ENCODE measurements around the gene SMARCAD1. TPM values are rescaled to one million over a fixed set of nuclear protein-coding genes. Genes with fewer than 3 reads are reported as not detected.

Gene SMARCAD1
- total and polyA plus RNA-seq, 4 donors: 3.6 to 18.8 (median 8.7) TPM

- DNase-seq (ENCODE audit: low spot score): no peak
- Histone ChIP-seq H3K9me3 (ENCODE audit: control insufficient read depth in 4 of 4, low read length in 3 of 4) (no peaks in the 10 kb centered on the region), H3K27ac (ENCODE audit: low read depth in 1 of 2, low read length in 2 of 2) (no peak overlapping the region), H3K9ac (ENCODE audit: low read depth in 1 of 2, low read length in 2 of 2) (no peak overlapping the region), H3K4me3 (ENCODE audit: low read depth in 1 of 3, low read length in 3 of 3) (no peak overlapping the region), H3K4me1 (ENCODE audit: control insufficient read depth in 4 of 4, insufficient read depth in 4 of 4, low read length in 3 of 4) (no peaks in the 10 kb centered on the region), H3K27me3 (ENCODE audit: control insufficient read depth in 4 of 4, insufficient read depth in 4 of 4, low read length in 3 of 4) (no peaks in the 10 kb centered on the region), H3K36me3 (ENCODE audit: control insufficient read depth in 4 of 4, insufficient read depth in 3 of 4, low read depth in 1 of 4, low read length in 3 of 4) (peaks cover 0 to 2% (median 2%) of the 10 kb centered on the region in 4 donors)
- no peak for TF ChIP-seq ATF3 (IDR thresholded peaks at IDR 0.05)
- no peak for TF ChIP-seq HNF4A (conservative IDR thresholded peaks at IDR 0.05)
- TF ChIP-seq HNF4G (IDR thresholded peaks at IDR 0.05): no peak
- no peak for TF ChIP-seq YY1 (IDR thresholded peaks at IDR 0.05)
- TF ChIP-seq SP1 (IDR thresholded peaks at IDR 0.05): no peak
- TF ChIP-seq, protein P1, sequence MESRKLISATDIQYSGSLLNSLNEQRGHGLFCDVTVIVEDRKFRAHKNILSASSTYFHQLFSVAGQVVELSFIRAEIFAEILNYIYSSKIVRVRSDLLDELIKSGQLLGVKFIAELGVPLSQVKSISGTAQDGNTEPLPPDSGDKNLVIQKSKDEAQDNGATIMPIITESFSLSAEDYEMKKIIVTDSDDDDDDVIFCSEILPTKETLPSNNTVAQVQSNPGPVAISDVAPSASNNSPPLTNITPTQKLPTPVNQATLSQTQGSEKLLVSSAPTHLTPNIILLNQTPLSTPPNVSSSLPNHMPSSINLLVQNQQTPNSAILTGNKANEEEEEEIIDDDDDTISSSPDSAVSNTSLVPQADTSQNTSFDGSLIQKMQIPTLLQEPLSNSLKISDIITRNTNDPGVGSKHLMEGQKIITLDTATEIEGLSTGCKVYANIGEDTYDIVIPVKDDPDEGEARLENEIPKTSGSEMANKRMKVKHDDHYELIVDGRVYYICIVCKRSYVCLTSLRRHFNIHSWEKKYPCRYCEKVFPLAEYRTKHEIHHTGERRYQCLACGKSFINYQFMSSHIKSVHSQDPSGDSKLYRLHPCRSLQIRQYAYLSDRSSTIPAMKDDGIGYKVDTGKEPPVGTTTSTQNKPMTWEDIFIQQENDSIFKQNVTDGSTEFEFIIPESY (IDR thresholded peaks at IDR 0.05): no peak
- TF ChIP-seq FOXA1 (IDR thresholded peaks at IDR 0.05): no peak
- TF ChIP-seq EGR1 (IDR thresholded peaks at IDR 0.05; ENCODE audit: low read depth in 2 of 2): no peak
- TF ChIP-seq RXRA (IDR thresholded peaks at IDR 0.05): no peak
- no peak for TF ChIP-seq CTCF (IDR thresholded peaks at IDR 0.05; ENCODE audit: low read depth, low read length, missing input control)
- no peak for TF ChIP-seq JUND (IDR thresholded peaks at IDR 0.05)
- 93% methylated on average over 5 of the region's 5 CpGs for WGBS
Measured at GRCh38 chr4:94228493-94229216, 21.0 kb downstream of the SMARCAD1 start.

DNA sequence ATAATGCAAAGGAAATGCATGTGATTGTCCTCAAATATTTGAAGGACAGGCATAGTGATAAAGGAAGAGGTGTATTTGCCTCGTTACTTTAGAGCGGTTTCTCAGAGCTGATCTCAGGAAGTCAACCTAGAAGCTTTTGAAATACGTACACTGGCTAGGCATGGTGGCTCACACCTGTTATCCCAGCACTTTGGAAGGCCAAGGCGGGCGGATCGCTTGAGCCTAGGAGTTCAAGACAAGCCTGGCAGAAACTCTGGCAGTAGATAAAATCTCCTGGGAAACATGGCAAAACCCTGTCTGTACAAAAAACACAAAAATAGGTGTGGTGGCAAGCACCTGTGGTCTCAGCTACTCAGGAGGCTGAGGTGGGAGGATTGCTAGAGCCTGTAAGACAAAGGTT is 24.9 kb downstream of the SMARCAD1 start:
- 96% methylated on average over 6 of the region's 6 CpGs for WGBS
- no peaks in the 10 kb centered on the region for H3K4me1 ChIP-seq (ENCODE audit: control insufficient read depth in 4 of 4, insufficient read depth in 4 of 4, low read length in 3 of 4)
- no peak overlapping the region for H3K27ac ChIP-seq (ENCODE audit: low read depth in 1 of 2, low read length in 2 of 2)
- no peak overlapping the region for H3K9ac ChIP-seq (ENCODE audit: low read depth in 1 of 2, low read length in 2 of 2)
- H3K27me3 ChIP-seq (ENCODE audit: control insufficient read depth in 4 of 4, insufficient read depth in 4 of 4, low read length in 3 of 4): no peaks in the 10 kb centered on the region
- TF ChIP-seq SP1 (IDR thresholded peaks at IDR 0.05) (no peak), JUND (IDR thresholded peaks at IDR 0.05) (no peak)
- H3K36me3 ChIP-seq (ENCODE audit: control insufficient read depth in 4 of 4, insufficient read depth in 3 of 4, low read depth in 1 of 4, low read length in 3 of 4): peaks cover 1 to 13% (median 7%) of the 10 kb centered on the region in 4 donors
- H3K4me3 ChIP-seq (ENCODE audit: low read depth in 1 of 3, low read length in 3 of 3): no peak overlapping the region
- H3K9me3 ChIP-seq (ENCODE audit: control insufficient read depth in 4 of 4, low read length in 3 of 4): no peaks in the 10 kb centered on the region
- DNase-seq (ENCODE audit: low spot score): no peak

- H3K4me1 ChIP-seq (ENCODE audit: control insufficient read depth in 4 of 4, insufficient read depth in 4 of 4, low read length in 3 of 4): no peaks in the 10 kb centered on the region
- DNase-seq (ENCODE audit: low spot score): no peak
- no peak overlapping the region for H3K9ac ChIP-seq (ENCODE audit: low read depth in 1 of 2, low read length in 2 of 2)
- H3K4me3 ChIP-seq (ENCODE audit: low read depth in 1 of 3, low read length in 3 of 3): no peak overlapping the region
- H3K9me3 ChIP-seq (ENCODE audit: control insufficient read depth in 4 of 4, low read length in 3 of 4): no peaks in the 10 kb centered on the region
- peaks cover 1 to 28% (median 12%) of the 10 kb centered on the region in 4 donors for H3K36me3 ChIP-seq (ENCODE audit: control insufficient read depth in 4 of 4, insufficient read depth in 3 of 4, low read depth in 1 of 4, low read length in 3 of 4)
- no peak for TF ChIP-seq CTCF (IDR thresholded peaks at IDR 0.05; ENCODE audit: low read depth, low read length, missing input control)
- no peak for TF ChIP-seq HNF4G (IDR thresholded peaks at IDR 0.05)
- TF ChIP-seq RAD21 (IDR thresholded peaks at IDR 0.05): no peak
- TF ChIP-seq, protein P2, sequence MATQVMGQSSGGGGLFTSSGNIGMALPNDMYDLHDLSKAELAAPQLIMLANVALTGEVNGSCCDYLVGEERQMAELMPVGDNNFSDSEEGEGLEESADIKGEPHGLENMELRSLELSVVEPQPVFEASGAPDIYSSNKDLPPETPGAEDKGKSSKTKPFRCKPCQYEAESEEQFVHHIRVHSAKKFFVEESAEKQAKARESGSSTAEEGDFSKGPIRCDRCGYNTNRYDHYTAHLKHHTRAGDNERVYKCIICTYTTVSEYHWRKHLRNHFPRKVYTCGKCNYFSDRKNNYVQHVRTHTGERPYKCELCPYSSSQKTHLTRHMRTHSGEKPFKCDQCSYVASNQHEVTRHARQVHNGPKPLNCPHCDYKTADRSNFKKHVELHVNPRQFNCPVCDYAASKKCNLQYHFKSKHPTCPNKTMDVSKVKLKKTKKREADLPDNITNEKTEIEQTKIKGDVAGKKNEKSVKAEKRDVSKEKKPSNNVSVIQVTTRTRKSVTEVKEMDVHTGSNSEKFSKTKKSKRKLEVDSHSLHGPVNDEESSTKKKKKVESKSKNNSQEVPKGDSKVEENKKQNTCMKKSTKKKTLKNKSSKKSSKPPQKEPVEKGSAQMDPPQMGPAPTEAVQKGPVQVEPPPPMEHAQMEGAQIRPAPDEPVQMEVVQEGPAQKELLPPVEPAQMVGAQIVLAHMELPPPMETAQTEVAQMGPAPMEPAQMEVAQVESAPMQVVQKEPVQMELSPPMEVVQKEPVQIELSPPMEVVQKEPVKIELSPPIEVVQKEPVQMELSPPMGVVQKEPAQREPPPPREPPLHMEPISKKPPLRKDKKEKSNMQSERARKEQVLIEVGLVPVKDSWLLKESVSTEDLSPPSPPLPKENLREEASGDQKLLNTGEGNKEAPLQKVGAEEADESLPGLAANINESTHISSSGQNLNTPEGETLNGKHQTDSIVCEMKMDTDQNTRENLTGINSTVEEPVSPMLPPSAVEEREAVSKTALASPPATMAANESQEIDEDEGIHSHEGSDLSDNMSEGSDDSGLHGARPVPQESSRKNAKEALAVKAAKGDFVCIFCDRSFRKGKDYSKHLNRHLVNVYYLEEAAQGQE (IDR thresholded peaks at IDR 0.05): no peak
- no peak for TF ChIP-seq HNF4A (conservative IDR thresholded peaks at IDR 0.05)
- TF ChIP-seq RXRA (IDR thresholded peaks at IDR 0.05): no peak
- no peak for TF ChIP-seq JUND (IDR thresholded peaks at IDR 0.05)
- TF ChIP-seq SP1 (IDR thresholded peaks at IDR 0.05): no peak
- no peak for TF ChIP-seq GABPA (IDR thresholded peaks at IDR 0.05 in 1 of 2, conservative IDR thresholded peaks at IDR 0.05 in 1 of 2)
- no peak for TF ChIP-seq ATF3 (IDR thresholded peaks at IDR 0.05)
- TF ChIP-seq TAF1 (conservative IDR thresholded peaks at IDR 0.05): no peak
- TF ChIP-seq YY1 (IDR thresholded peaks at IDR 0.05): no peak
- no peak for TF ChIP-seq NR2F2 (IDR thresholded peaks at IDR 0.05)
- no peak for TF ChIP-seq FOXA1 (IDR thresholded peaks at IDR 0.05)
- TF ChIP-seq EGR1 (IDR thresholded peaks at IDR 0.05; ENCODE audit: low read depth in 2 of 2): no peak
- no peak overlapping the region for H3K27ac ChIP-seq (ENCODE audit: low read depth in 1 of 2, low read length in 2 of 2)
- no peaks in the 10 kb centered on the region for H3K27me3 ChIP-seq (ENCODE audit: control insufficient read depth in 4 of 4, insufficient read depth in 4 of 4, low read length in 3 of 4)
Measured at GRCh38 chr4:94235825-94236224, 28.2 kb downstream of the SMARCAD1 start.

Data from liver (tissue), 9 donors.